ENCODE measurements around the gene CUX1. TPM values are rescaled to one million over a fixed set of nuclear protein-coding genes. Genes with fewer than 3 reads are reported as not detected.

The CUX1 gene
- total RNA-seq, 1 donor from 2014 or later: 66.4 TPM

GRCh38 chr7:101952355-101953247 lies 135.2 kb downstream of the CUX1 start:
- Histone ChIP-seq H3K9me3 (ENCODE audit: low read depth) (no peaks in the 10 kb centered on the region), H3K27ac (no peak overlapping the region), H3K4me3 (no peak overlapping the region), H3F3A (ENCODE audit: low read depth) (no peaks in the 10 kb centered on the region), H3K4me1 (peaks cover 8% of the 10 kb centered on the region), H3K36me3 (no peaks in the 10 kb centered on the region), H2AFZ (replicated peaks) (no peak overlapping the region), H3K27me3 (no peaks in the 10 kb centered on the region), H4K20me1 (ENCODE audit: low read depth) (peaks cover 39% of the 10 kb centered on the region), H3K4me2 (no peak overlapping the region), H3K79me2 (ENCODE audit: low read depth) (peaks cover 86% of the 10 kb centered on the region), H3K9ac (no peak overlapping the region)
- no peak for TF ChIP-seq CTCF (IDR thresholded peaks at IDR 0.05)
- TF ChIP-seq EZH2phosphoT487 (IDR thresholded peaks at IDR 0.05): no peak
- no peak for TF ChIP-seq EZH2 (IDR thresholded peaks at IDR 0.05)
- no peaks in the 10 kb centered on the region for H3K9me3 Mint-ChIP-seq
- H3K4me1 Mint-ChIP-seq: peaks cover 20% of the 10 kb centered on the region
- peaks cover 3% of the 10 kb centered on the region for H3K27me3 Mint-ChIP-seq (ENCODE audit: insufficient read depth, low read depth)
- H3K4me3 Mint-ChIP-seq: no peak overlapping the region
- no peak overlapping the region for H3K27ac Mint-ChIP-seq
- peaks cover 4% of the 10 kb centered on the region for H3K36me3 Mint-ChIP-seq
- DNase-seq (ENCODE audit: low spot score): no peak

GRCh38 chr7:101953248-101953819 lies 135.9 kb downstream of the CUX1 start:
- Mint-ChIP-seq H3K4me1 (peaks cover 19% of the 10 kb centered on the region), H3K4me3 (no peak overlapping the region), H3K27ac (no peak overlapping the region), H3K9me3 (no peaks in the 10 kb centered on the region), H3K36me3 (peaks cover 4% of the 10 kb centered on the region), H3K27me3 (ENCODE audit: insufficient read depth, low read depth) (peaks cover 3% of the 10 kb centered on the region)
- no peak overlapping the region for H3K9ac ChIP-seq
- H3K4me2 ChIP-seq: no peak overlapping the region
- no peak overlapping the region for H3K27ac ChIP-seq
- H3K79me2 ChIP-seq (ENCODE audit: low read depth): peaks cover 79% of the 10 kb centered on the region
- H2AFZ ChIP-seq (replicated peaks): no peak overlapping the region
- peaks cover 3% of the 10 kb centered on the region for H3K4me1 ChIP-seq
- no peaks in the 10 kb centered on the region for H3F3A ChIP-seq (ENCODE audit: low read depth)
- TF ChIP-seq EZH2phosphoT487 (IDR thresholded peaks at IDR 0.05): no peak
- no peak for TF ChIP-seq EZH2 (IDR thresholded peaks at IDR 0.05)
- no peak for TF ChIP-seq CTCF (IDR thresholded peaks at IDR 0.05)
- no peaks in the 10 kb centered on the region for H3K9me3 ChIP-seq (ENCODE audit: low read depth)
- no peak for DNase-seq (ENCODE audit: low spot score)
- no peaks in the 10 kb centered on the region for H3K27me3 ChIP-seq
- H4K20me1 ChIP-seq (ENCODE audit: low read depth): peaks cover 40% of the 10 kb centered on the region
- no peaks in the 10 kb centered on the region for H3K36me3 ChIP-seq
- H3K4me3 ChIP-seq: no peak overlapping the region

- Mint-ChIP-seq H3K27me3 (ENCODE audit: insufficient read depth, low read depth) (peaks cover 3% of the 10 kb centered on the region), H3K4me3 (no peak overlapping the region), H3K36me3 (peaks cover 4% of the 10 kb centered on the region), H3K27ac (no peak overlapping the region), H3K9me3 (no peaks in the 10 kb centered on the region), H3K4me1 (peaks cover 19% of the 10 kb centered on the region)
- peaks cover 3% of the 10 kb centered on the region for H3K4me1 ChIP-seq
- TF ChIP-seq EZH2 (IDR thresholded peaks at IDR 0.05) (no peak), EZH2phosphoT487 (IDR thresholded peaks at IDR 0.05) (no peak), CTCF (IDR thresholded peaks at IDR 0.05) (no peak)
- H3K36me3 ChIP-seq: no peaks in the 10 kb centered on the region
- H3K4me2 ChIP-seq: no peak overlapping the region
- no peaks in the 10 kb centered on the region for H3K9me3 ChIP-seq (ENCODE audit: low read depth)
- H3F3A ChIP-seq (ENCODE audit: low read depth): no peaks in the 10 kb centered on the region
- no peaks in the 10 kb centered on the region for H3K27me3 ChIP-seq
- H3K9ac ChIP-seq: no peak overlapping the region
- no peak overlapping the region for H2AFZ ChIP-seq (replicated peaks)
- H4K20me1 ChIP-seq (ENCODE audit: low read depth): peaks cover 51% of the 10 kb centered on the region
- no peak overlapping the region for H3K27ac ChIP-seq
- H3K4me3 ChIP-seq: no peak overlapping the region
- no peak for DNase-seq (ENCODE audit: low spot score)
- H3K79me2 ChIP-seq (ENCODE audit: low read depth): peaks cover 76% of the 10 kb centered on the region
Measured at GRCh38 chr7:101954499-101954898, 137.1 kb downstream of the CUX1 start.

All from neural progenitor cell (in vitro differentiated cells).